GM23338 (cell line): ENCODE results near the gene MAMDC2. TPM values are rescaled to one million over a fixed set of nuclear protein-coding genes. Genes with fewer than 3 reads are reported as not detected.

Source experiments
- ATAC-seq: fragments of 200-7000 bp; cut with Tn5 transposase; 3 replicates; pipeline ENCODE4 v1.9.1; 2020
- DNase-seq: peaks from one replicate; pipeline ENCODE4 v3.0.0-alpha.2; 2015; ENCODE audit warnings: low spot score
- H2AFZ ChIP-seq: fragments of 200-600 bp; sonication (generic); 2 replicates; pipeline ENCODE4 v1.8.0; 2016; ENCODE audit warnings: antibody characterized with exemption, mild to moderate bottlenecking, moderate library complexity
- H3F3A ChIP-seq: fragments of 200-600 bp; sonication (generic); replicated peaks from 2 replicates; pipeline ENCODE4 v1.8.0; 2017; ENCODE audit warnings: antibody characterized with exemption, mixed run types, low read depth
- H3K27ac ChIP-seq: fragments of 200-600 bp; sonication (generic); 2 replicates; pipeline ENCODE4 v1.6.1; 2016; ENCODE audit warnings: low read depth
- H3K27me3 ChIP-seq: fragments of 200-600 bp; sonication (generic); 2 replicates; pipeline ENCODE4 v1.8.0; 2016; ENCODE audit warnings: mild to moderate bottlenecking, mixed run types, moderate library complexity; ENCODE audit not compliant: insufficient read depth
- H3K36me3 ChIP-seq: fragments of 200-600 bp; sonication (generic); 2 replicates; pipeline ENCODE4 v1.8.0; 2016; ENCODE audit warnings: mild to moderate bottlenecking; ENCODE audit not compliant: insufficient read depth
- H3K4me1 ChIP-seq: fragments of 200-600 bp; sonication (generic); 2 replicates; pipeline ENCODE4 v1.8.0; 2016; ENCODE audit warnings: mild to moderate bottlenecking, moderate library complexity; ENCODE audit not compliant: insufficient read depth
- H3K4me2 ChIP-seq: fragments of 200-600 bp; sonication (generic); 2 replicates; pipeline ENCODE4 v1.7.1; 2017; ENCODE audit warnings: mixed run types
- H3K4me3 ChIP-seq: fragments of 200-600 bp; sonication (generic); 2 replicates; pipeline ENCODE4 v1.6.1; 2016; ENCODE audit warnings: mixed run types
- H3K79me2 ChIP-seq: fragments of 200-600 bp; sonication (generic); replicated peaks from 2 replicates; pipeline ENCODE4 v1.8.0; 2017; ENCODE audit warnings: mild to moderate bottlenecking; ENCODE audit not compliant: insufficient read depth
- H3K9me2 ChIP-seq: fragments of 200-600 bp; sonication (generic); 2 replicates; pipeline ENCODE4 v1.8.0; 2017; ENCODE audit not compliant: insufficient read depth
- H4K20me1 ChIP-seq: fragments of 200-600 bp; sonication (generic); replicated peaks from 2 replicates; pipeline ENCODE4 v1.8.0; 2017; ENCODE audit warnings: mild to moderate bottlenecking; ENCODE audit not compliant: insufficient read depth
- H3K27ac Mint-ChIP-seq: 2 replicates; pipeline ENCODE4 v1.8.0; 2020; ENCODE audit warnings: inconsistent platforms, mild to moderate bottlenecking, moderate library complexity, mixed read lengths
- H3K27me3 Mint-ChIP-seq: 3 replicates; pipeline ENCODE4 v1.8.0; 2022; ENCODE audit warnings: low read depth, mild to moderate bottlenecking, moderate library complexity, mixed read lengths, inconsistent platforms; ENCODE audit not compliant: insufficient read depth, poor library complexity
- H3K36me3 Mint-ChIP-seq: 3 replicates; pipeline ENCODE4 v1.8.0; 2021; ENCODE audit warnings: low read depth, mild to moderate bottlenecking, inconsistent platforms, moderate library complexity, mixed read lengths
- H3K4me1 Mint-ChIP-seq: 3 replicates; pipeline ENCODE4 v1.8.0; 2020; ENCODE audit warnings: mild to moderate bottlenecking, inconsistent platforms, mixed read lengths
- H3K4me3 Mint-ChIP-seq: 3 replicates; pipeline ENCODE4 v1.8.0; 2021; ENCODE audit warnings: moderate library complexity, mild to moderate bottlenecking, inconsistent platforms, mixed read lengths
- H3K9me3 Mint-ChIP-seq: 3 replicates; pipeline ENCODE4 v1.8.0; 2020; ENCODE audit warnings: moderate library complexity, mild to moderate bottlenecking, inconsistent platforms, mixed read lengths
- CREB1 ChIP-seq: fragments of 250-450 bp; sonication (Bioruptor Pico); IDR thresholded peaks from 2 replicates; pipeline ENCODE4 v1.5.0; 2020; ENCODE audit warnings: low read depth, mild to moderate bottlenecking, moderate library complexity
- EZH2 ChIP-seq: fragments of 200-600 bp; sonication (generic); IDR thresholded peaks from one replicate; pipeline ENCODE4 v1.8.0; 2017; ENCODE audit warnings: antibody characterized with exemption, mild to moderate bottlenecking, low read depth; ENCODE audit not compliant: unreplicated experiment
- EZH2phosphoT487 ChIP-seq: fragments of 200-600 bp; sonication (generic); IDR thresholded peaks from one replicate; pipeline ENCODE4 v1.8.1; 2018; ENCODE audit warnings: antibody characterized with exemption; ENCODE audit not compliant: unreplicated experiment
- JUNB ChIP-seq: IDR thresholded peaks from one replicate; pipeline ENCODE4 v1.6.1; 2016; ENCODE audit warnings: antibody characterized with exemption; ENCODE audit not compliant: unreplicated experiment
- NANOG ChIP-seq: IDR thresholded peaks from 2 replicates; pipeline ENCODE4 v1.6.1; 2016; ENCODE audit warnings: antibody characterized with exemption, borderline replicate concordance
- POLR2AphosphoS5 ChIP-seq: IDR thresholded peaks from 2 replicates; pipeline ENCODE4 v1.6.1; 2016; ENCODE audit warnings: antibody characterized with exemption, low read depth
- STAT1 ChIP-seq: IDR thresholded peaks from one replicate; pipeline ENCODE4 v1.6.1; 2016; ENCODE audit warnings: antibody characterized with exemption; ENCODE audit not compliant: unreplicated experiment
- ZNF114 ChIP-seq: fragments of 250-450 bp; sonication (Bioruptor Pico); IDR thresholded peaks from 2 replicates; pipeline ENCODE4 v1.5.0; 2020; ENCODE audit warnings: mild to moderate bottlenecking, moderate library complexity
- ZNF331 ChIP-seq: fragments of 250-450 bp; sonication (Bioruptor Pico); IDR thresholded peaks from 2 replicates; pipeline ENCODE4 v1.5.0; 2020; ENCODE audit warnings: low read depth, mild to moderate bottlenecking, moderate library complexity
- polyA plus RNA-seq: library from polyadenylated mRNA; unstranded; fragments of >200 nt; fragmentation: Nextera tagmentation; extraction: Ambion mirVana; gene quantifications from 2 replicates; pipeline ENCODE4 v1.2.1, GENCODE V29; 2016
- total RNA-seq: library from RNA; depleted of rRNA; stranded (reverse); fragments of >200 nt; shearing (Covaris generic); gene quantifications from 2 replicates; pipeline ENCODE4 v1.2.3, GENCODE V29; 2014
- TF ChIP-seq, protein P1 (sequence below), 2 experiments: fragments of 200-600 bp in 1 of 2; sonication (generic) in 1 of 2; conservative IDR thresholded peaks; 2 replicates each; pipeline versions ENCODE4 v1.5.1 to v1.6.1; 2016 to 2017; ENCODE audit warnings: antibody characterized with exemption in 2 of 2, low read depth in 2 of 2, mild to moderate bottlenecking in 2 of 2, moderate library complexity in 1 of 2
- TF ChIP-seq, protein P2 (sequence below): IDR thresholded peaks from 2 replicates; pipeline ENCODE4 v1.6.1; 2016; ENCODE audit warnings: antibody characterized with exemption
- TF ChIP-seq, protein P3 (sequence below): IDR thresholded peaks from one replicate; pipeline ENCODE4 v1.6.1; 2018; ENCODE audit warnings: antibody characterized with exemption; ENCODE audit not compliant: unreplicated experiment
- TF ChIP-seq, protein P4 (sequence below): fragments of 250-450 bp; sonication (Bioruptor Pico); IDR thresholded peaks from 2 replicates; pipeline ENCODE4 v1.5.0; 2020; ENCODE audit warnings: mild to moderate bottlenecking, moderate library complexity

The MAMDC2 gene
- total and polyA plus RNA-seq, 2 experiments from 2014 or later: 7.7 to 19.6 TPM

DNA sequence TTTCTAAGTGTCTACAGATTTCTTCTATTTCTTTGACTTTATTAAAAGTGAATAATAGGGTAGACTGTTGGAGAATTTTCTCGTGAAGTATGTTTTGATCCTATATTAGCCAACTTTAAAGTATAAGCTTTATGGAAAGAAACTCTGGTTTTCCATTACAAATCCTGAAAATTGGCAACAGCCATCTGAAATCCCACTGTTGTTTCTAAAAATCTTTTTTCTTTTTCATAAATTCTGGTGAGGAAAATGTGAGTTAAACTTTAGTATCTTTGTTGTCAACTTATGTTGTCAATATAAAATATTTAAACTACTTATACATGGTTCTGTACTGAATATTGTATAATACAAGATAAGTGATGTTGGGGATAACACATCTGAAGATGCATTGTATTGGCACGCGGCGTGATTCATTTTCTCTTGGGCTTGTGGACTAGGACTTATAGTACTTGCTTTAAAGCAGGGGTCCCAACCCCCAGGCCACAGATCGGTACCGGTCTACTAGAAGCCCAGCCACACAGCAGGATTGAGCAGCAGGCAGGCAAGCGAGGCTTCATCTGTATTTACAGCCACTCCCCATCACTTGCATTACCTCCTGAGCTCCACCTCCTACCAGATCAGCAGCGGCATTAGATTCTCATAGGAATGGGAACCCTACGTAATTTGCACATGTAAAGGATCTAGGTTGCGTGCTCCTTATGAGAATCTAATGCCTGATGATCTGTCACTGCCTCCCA lies 12.7 kb downstream of the MAMDC2 start:
- Histone ChIP-seq H3K9me2 (peaks cover 11% of the 10 kb centered on the region; the same call in 1 of the 2 replicates), H3K79me2 (peaks cover 3% of the 10 kb centered on the region; the same call in 1 of the 2 replicates), H3K27ac (no peak overlapping the region), H3K4me3 (no peak overlapping the region), H3K27me3 (no peaks in the 10 kb centered on the region), H3K36me3 (no peaks in the 10 kb centered on the region), H3F3A (no peaks in the 10 kb centered on the region), H4K20me1 (no peaks in the 10 kb centered on the region), H2AFZ (no peak overlapping the region), H3K4me2 (no peak overlapping the region), H3K4me1 (peaks cover 16% of the 10 kb centered on the region)
- Mint-ChIP-seq H3K27me3 (peaks cover 2% of the 10 kb centered on the region), H3K9me3 (peaks cover 6% of the 10 kb centered on the region; the same call in 2 of the 3 replicates), H3K27ac (no peak overlapping the region), H3K4me1 (peaks cover 11% of the 10 kb centered on the region), H3K36me3 (peaks cover 13% of the 10 kb centered on the region), H3K4me3 (no peak overlapping the region)
- ATAC-seq (no peak), DNase-seq (no peak)
- no peak for TF ChIP-seq ZNF331 (CRISPR knock-in tag)
- TF ChIP-seq, protein P1, sequence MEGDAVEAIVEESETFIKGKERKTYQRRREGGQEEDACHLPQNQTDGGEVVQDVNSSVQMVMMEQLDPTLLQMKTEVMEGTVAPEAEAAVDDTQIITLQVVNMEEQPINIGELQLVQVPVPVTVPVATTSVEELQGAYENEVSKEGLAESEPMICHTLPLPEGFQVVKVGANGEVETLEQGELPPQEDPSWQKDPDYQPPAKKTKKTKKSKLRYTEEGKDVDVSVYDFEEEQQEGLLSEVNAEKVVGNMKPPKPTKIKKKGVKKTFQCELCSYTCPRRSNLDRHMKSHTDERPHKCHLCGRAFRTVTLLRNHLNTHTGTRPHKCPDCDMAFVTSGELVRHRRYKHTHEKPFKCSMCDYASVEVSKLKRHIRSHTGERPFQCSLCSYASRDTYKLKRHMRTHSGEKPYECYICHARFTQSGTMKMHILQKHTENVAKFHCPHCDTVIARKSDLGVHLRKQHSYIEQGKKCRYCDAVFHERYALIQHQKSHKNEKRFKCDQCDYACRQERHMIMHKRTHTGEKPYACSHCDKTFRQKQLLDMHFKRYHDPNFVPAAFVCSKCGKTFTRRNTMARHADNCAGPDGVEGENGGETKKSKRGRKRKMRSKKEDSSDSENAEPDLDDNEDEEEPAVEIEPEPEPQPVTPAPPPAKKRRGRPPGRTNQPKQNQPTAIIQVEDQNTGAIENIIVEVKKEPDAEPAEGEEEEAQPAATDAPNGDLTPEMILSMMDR (conservative IDR thresholded peaks at IDR 0.05; ENCODE audit: low read depth in 2 of 2): no peak
- TF ChIP-seq, protein P2, sequence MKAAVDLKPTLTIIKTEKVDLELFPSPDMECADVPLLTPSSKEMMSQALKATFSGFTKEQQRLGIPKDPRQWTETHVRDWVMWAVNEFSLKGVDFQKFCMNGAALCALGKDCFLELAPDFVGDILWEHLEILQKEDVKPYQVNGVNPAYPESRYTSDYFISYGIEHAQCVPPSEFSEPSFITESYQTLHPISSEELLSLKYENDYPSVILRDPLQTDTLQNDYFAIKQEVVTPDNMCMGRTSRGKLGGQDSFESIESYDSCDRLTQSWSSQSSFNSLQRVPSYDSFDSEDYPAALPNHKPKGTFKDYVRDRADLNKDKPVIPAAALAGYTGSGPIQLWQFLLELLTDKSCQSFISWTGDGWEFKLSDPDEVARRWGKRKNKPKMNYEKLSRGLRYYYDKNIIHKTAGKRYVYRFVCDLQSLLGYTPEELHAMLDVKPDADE: no peak
- TF ChIP-seq STAT1: no peak
- TF ChIP-seq, protein P3, sequence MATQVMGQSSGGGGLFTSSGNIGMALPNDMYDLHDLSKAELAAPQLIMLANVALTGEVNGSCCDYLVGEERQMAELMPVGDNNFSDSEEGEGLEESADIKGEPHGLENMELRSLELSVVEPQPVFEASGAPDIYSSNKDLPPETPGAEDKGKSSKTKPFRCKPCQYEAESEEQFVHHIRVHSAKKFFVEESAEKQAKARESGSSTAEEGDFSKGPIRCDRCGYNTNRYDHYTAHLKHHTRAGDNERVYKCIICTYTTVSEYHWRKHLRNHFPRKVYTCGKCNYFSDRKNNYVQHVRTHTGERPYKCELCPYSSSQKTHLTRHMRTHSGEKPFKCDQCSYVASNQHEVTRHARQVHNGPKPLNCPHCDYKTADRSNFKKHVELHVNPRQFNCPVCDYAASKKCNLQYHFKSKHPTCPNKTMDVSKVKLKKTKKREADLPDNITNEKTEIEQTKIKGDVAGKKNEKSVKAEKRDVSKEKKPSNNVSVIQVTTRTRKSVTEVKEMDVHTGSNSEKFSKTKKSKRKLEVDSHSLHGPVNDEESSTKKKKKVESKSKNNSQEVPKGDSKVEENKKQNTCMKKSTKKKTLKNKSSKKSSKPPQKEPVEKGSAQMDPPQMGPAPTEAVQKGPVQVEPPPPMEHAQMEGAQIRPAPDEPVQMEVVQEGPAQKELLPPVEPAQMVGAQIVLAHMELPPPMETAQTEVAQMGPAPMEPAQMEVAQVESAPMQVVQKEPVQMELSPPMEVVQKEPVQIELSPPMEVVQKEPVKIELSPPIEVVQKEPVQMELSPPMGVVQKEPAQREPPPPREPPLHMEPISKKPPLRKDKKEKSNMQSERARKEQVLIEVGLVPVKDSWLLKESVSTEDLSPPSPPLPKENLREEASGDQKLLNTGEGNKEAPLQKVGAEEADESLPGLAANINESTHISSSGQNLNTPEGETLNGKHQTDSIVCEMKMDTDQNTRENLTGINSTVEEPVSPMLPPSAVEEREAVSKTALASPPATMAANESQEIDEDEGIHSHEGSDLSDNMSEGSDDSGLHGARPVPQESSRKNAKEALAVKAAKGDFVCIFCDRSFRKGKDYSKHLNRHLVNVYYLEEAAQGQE: no peak
- TF ChIP-seq, protein P4, sequence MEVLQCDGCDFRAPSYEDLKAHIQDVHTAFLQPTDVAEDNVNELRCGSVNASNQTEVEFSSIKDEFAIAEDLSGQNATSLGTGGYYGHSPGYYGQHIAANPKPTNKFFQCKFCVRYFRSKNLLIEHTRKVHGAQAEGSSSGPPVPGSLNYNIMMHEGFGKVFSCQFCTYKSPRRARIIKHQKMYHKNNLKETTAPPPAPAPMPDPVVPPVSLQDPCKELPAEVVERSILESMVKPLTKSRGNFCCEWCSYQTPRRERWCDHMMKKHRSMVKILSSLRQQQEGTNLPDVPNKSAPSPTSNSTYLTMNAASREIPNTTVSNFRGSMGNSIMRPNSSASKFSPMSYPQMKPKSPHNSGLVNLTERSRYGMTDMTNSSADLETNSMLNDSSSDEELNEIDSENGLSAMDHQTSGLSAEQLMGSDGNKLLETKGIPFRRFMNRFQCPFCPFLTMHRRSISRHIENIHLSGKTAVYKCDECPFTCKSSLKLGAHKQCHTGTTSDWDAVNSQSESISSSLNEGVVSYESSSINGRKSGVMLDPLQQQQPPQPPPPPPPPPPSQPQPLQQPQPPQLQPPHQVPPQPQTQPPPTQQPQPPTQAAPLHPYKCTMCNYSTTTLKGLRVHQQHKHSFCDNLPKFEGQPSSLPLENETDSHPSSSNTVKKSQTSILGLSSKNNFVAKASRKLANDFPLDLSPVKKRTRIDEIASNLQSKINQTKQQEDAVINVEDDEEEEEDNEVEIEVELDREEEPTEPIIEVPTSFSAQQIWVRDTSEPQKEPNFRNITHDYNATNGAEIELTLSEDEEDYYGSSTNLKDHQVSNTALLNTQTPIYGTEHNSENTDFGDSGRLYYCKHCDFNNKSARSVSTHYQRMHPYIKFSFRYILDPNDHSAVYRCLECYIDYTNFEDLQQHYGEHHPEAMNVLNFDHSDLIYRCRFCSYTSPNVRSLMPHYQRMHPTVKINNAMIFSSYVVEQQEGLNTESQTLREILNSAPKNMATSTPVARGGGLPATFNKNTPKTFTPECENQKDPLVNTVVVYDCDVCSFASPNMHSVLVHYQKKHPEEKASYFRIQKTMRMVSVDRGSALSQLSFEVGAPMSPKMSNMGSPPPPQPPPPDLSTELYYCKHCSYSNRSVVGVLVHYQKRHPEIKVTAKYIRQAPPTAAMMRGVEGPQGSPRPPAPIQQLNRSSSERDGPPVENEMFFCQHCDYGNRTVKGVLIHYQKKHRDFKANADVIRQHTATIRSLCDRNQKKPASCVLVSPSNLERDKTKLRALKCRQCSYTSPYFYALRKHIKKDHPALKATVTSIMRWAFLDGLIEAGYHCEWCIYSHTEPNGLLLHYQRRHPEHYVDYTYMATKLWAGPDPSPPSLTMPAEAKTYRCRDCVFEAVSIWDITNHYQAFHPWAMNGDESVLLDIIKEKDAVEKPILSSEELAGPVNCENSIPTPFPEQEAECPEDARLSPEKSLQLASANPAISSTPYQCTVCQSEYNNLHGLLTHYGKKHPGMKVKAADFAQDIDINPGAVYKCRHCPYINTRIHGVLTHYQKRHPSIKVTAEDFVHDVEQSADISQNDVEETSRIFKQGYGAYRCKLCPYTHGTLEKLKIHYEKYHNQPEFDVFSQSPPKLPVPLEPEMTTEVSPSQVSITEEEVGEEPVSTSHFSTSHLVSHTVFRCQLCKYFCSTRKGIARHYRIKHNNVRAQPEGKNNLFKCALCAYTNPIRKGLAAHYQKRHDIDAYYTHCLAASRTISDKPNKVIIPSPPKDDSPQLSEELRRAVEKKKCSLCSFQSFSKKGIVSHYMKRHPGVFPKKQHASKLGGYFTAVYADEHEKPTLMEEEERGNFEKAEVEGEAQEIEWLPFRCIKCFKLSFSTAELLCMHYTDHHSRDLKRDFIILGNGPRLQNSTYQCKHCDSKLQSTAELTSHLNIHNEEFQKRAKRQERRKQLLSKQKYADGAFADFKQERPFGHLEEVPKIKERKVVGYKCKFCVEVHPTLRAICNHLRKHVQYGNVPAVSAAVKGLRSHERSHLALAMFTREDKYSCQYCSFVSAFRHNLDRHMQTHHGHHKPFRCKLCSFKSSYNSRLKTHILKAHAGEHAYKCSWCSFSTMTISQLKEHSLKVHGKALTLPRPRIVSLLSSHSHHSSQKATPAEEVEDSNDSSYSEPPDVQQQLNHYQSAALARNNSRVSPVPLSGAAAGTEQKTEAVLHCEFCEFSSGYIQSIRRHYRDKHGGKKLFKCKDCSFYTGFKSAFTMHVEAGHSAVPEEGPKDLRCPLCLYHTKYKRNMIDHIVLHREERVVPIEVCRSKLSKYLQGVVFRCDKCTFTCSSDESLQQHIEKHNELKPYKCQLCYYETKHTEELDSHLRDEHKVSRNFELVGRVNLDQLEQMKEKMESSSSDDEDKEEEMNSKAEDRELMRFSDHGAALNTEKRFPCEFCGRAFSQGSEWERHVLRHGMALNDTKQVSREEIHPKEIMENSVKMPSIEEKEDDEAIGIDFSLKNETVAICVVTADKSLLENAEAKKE: no peak
- no peak for TF ChIP-seq CREB1 (CRISPR knock-in tag)
- no peak for TF ChIP-seq ZNF114
- no peak for TF ChIP-seq EZH2phosphoT487
- TF ChIP-seq EZH2: no peak
- TF ChIP-seq JUNB: no peak
- TF ChIP-seq NANOG: no peak
- no peak for TF ChIP-seq POLR2AphosphoS5
